ENCODE results near the gene DYNLT4.
"Not testable (repeated sequence)": the region's sequence is repeated elsewhere in the genome, so short reads cannot be mapped to it uniquely, and the experiment has no call there.

DYNLT4 gene

GRCh38 chr1:44817771-44818495 is 10.8 kb upstream of the DYNLT4 start:
- no peak for DNase-seq (ENCODE audit: low read depth)
- peaks cover 26% of the 10 kb centered on the region for H3K4me1 ChIP-seq (ENCODE audit: control insufficient read depth, insufficient read depth, low read length)
- no peak overlapping the region for H3K4me3 ChIP-seq (ENCODE audit: low read length)
- H3K9me3 ChIP-seq (ENCODE audit: control insufficient read depth, low read length) = no peaks in the 10 kb centered on the region
- H3K27me3 ChIP-seq (replicated peaks; ENCODE audit: control insufficient read depth, insufficient read depth, low read length) = no peaks in the 10 kb centered on the region
- no peaks in the 10 kb centered on the region for H3K36me3 ChIP-seq (ENCODE audit: control insufficient read depth, insufficient read depth, low read length, severe bottlenecking)
- no peak overlapping the region for H3K9ac ChIP-seq (ENCODE audit: low read length)

DNA sequence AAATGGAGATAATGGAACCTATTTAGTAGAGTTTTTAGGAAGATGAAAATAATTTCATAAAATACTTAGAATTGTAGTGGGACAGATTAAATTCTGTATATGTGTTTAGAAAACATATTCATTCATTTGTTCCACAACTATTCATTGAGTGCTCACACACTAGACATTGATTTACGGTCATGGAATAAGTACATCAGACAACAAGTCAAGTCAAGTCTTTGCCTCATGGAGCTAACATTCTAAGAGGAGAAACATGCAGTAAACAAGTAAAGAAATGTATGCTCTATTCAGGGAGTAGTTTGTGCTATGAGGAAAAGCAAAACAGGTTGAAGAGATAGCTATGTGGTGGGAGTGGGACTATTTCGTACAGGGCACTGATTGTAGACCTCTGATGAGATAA is 10.2 kb upstream of the DYNLT4 start:
- H3K9me3 ChIP-seq (ENCODE audit: control insufficient read depth, low read length) = no peaks in the 10 kb centered on the region
- no peak overlapping the region for H3K4me3 ChIP-seq (ENCODE audit: low read length)
- H3K27me3 ChIP-seq (replicated peaks; ENCODE audit: control insufficient read depth, insufficient read depth, low read length) = no peaks in the 10 kb centered on the region
- no peak for DNase-seq (ENCODE audit: low read depth)
- no peaks in the 10 kb centered on the region for H3K36me3 ChIP-seq (ENCODE audit: control insufficient read depth, insufficient read depth, low read length, severe bottlenecking)
- peaks cover 26% of the 10 kb centered on the region for H3K4me1 ChIP-seq (ENCODE audit: control insufficient read depth, insufficient read depth, low read length)
- H3K9ac ChIP-seq (ENCODE audit: low read length) = no peak overlapping the region

- not testable (repeated sequence) for H3K36me3 ChIP-seq (ENCODE audit: control insufficient read depth, insufficient read depth, low read length, severe bottlenecking); H3K9me3 ChIP-seq (ENCODE audit: control insufficient read depth, low read length); H3K4me3 ChIP-seq (ENCODE audit: low read length); H3K27me3 ChIP-seq (replicated peaks; ENCODE audit: control insufficient read depth, insufficient read depth, low read length); DNase-seq (ENCODE audit: low read depth)
- H3K4me1 ChIP-seq (ENCODE audit: control insufficient read depth, insufficient read depth, low read length) = peaks cover 38% of the 10 kb centered on the region
- H3K9ac ChIP-seq (ENCODE audit: low read length) = peak overlapping the region; percentile 53
These were observed 8.8 kb upstream of the DYNLT4 start for GRCh38 chr1:44815926-44816325.

GRCh38 chr1:44812822-44813543 is 5.8 kb upstream of the DYNLT4 start:
- H3K4me1 ChIP-seq (ENCODE audit: control insufficient read depth, insufficient read depth, low read length) = peaks cover 52% of the 10 kb centered on the region
- H3K36me3 ChIP-seq (ENCODE audit: control insufficient read depth, insufficient read depth, low read length, severe bottlenecking) = no peaks in the 10 kb centered on the region
- no peak for DNase-seq (ENCODE audit: low read depth)
- H3K9ac ChIP-seq (ENCODE audit: low read length) = peak overlapping the region; percentile 85
- no peak overlapping the region for H3K4me3 ChIP-seq (ENCODE audit: low read length)
- H3K9me3 ChIP-seq (ENCODE audit: control insufficient read depth, low read length) = no peaks in the 10 kb centered on the region
- H3K27me3 ChIP-seq (replicated peaks; ENCODE audit: control insufficient read depth, insufficient read depth, low read length) = no peaks in the 10 kb centered on the region

DNA sequence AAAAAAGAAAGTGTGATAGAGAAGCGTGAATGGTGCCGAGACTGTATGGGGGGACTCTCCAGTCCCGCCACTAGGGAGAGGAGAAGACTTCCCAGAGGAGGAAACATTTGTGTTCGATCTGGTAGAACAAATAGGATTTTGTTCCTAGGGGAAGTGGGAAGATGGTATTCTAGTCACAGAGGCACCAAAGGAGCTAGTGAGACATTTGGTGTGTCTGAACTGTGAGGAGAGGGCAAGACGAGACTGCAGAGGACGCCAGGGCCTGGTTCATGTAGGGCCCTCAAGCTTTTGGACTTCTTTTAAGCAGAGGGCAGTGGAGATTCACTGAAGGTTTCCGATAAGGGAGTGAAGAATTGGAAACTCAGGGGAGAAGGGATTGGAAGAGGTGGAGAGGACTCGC is 4.1 kb upstream of the DYNLT4 start:
- DNase-seq (ENCODE audit: low read depth) = no peak
- Histone ChIP-seq H3K36me3 (ENCODE audit: control insufficient read depth, insufficient read depth, low read length, severe bottlenecking) (no peaks in the 10 kb centered on the region), H3K27me3 (replicated peaks; ENCODE audit: control insufficient read depth, insufficient read depth, low read length) (no peaks in the 10 kb centered on the region), H3K9ac (ENCODE audit: low read length) (peak overlapping the region; percentile 44), H3K9me3 (ENCODE audit: control insufficient read depth, low read length) (no peaks in the 10 kb centered on the region), H3K4me1 (ENCODE audit: control insufficient read depth, insufficient read depth, low read length) (peaks cover 70% of the 10 kb centered on the region), H3K4me3 (ENCODE audit: low read length) (peak overlapping the region; percentile 2)

- not testable (repeated sequence) for H3K27me3 ChIP-seq (replicated peaks; ENCODE audit: control insufficient read depth, insufficient read depth, low read length); DNase-seq (ENCODE audit: low read depth); H3K36me3 ChIP-seq (ENCODE audit: control insufficient read depth, insufficient read depth, low read length, severe bottlenecking); H3K9me3 ChIP-seq (ENCODE audit: control insufficient read depth, low read length)
- H3K9ac ChIP-seq (ENCODE audit: low read length) = peak overlapping the region; percentile 93
- H3K4me3 ChIP-seq (ENCODE audit: low read length) = peak overlapping the region; percentile 80
- peaks cover 73% of the 10 kb centered on the region for H3K4me1 ChIP-seq (ENCODE audit: control insufficient read depth, insufficient read depth, low read length)
These were observed 3.6 kb upstream of the DYNLT4 start for GRCh38 chr1:44810762-44811105.

DNA sequence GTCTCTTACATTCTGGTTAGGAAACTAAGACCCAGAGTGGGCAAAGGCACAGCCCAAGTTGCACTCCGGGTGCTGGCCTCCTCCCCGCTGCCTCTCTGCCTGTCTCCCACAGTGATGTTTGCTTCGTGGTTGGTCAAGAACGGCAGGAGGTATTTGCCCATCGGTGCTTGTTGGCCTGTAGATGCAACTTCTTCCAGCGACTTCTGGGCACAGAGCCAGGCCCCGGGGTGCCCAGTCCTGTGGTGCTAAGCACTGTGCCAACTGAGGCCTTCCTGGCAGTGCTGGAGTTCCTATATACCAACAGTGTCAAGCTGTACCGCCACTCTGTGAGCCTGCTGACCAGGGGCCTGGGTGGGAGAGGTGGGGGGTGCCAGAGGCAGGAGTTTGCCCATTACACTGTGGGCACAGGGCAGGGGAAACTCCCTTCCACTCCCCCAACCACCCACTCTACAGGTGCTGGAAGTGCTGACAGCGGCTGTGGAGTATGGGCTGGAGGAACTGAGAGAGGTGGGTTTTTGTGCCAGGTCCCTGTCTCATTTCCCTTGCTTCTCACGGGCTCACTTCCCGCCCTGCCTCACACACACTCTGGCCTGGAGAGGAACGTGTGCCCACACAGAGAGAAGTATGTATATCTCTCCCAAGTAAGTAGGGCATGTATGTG is 3.1 kb upstream of the DYNLT4 start:
- peaks cover 8% of the 10 kb centered on the region for H3K36me3 ChIP-seq (ENCODE audit: control insufficient read depth, insufficient read depth, low read length, severe bottlenecking)
- H3K9me3 ChIP-seq (ENCODE audit: control insufficient read depth, low read length) = no peaks in the 10 kb centered on the region
- DNase-seq (ENCODE audit: low read depth) = peak; percentile 59
- peaks cover 68% of the 10 kb centered on the region for H3K4me1 ChIP-seq (ENCODE audit: control insufficient read depth, insufficient read depth, low read length)
- H3K27me3 ChIP-seq (replicated peaks; ENCODE audit: control insufficient read depth, insufficient read depth, low read length) = no peaks in the 10 kb centered on the region
- H3K4me3 ChIP-seq (ENCODE audit: low read length) = peak overlapping the region; percentile 80
- H3K9ac ChIP-seq (ENCODE audit: low read length) = peak overlapping the region; percentile 93

DNA sequence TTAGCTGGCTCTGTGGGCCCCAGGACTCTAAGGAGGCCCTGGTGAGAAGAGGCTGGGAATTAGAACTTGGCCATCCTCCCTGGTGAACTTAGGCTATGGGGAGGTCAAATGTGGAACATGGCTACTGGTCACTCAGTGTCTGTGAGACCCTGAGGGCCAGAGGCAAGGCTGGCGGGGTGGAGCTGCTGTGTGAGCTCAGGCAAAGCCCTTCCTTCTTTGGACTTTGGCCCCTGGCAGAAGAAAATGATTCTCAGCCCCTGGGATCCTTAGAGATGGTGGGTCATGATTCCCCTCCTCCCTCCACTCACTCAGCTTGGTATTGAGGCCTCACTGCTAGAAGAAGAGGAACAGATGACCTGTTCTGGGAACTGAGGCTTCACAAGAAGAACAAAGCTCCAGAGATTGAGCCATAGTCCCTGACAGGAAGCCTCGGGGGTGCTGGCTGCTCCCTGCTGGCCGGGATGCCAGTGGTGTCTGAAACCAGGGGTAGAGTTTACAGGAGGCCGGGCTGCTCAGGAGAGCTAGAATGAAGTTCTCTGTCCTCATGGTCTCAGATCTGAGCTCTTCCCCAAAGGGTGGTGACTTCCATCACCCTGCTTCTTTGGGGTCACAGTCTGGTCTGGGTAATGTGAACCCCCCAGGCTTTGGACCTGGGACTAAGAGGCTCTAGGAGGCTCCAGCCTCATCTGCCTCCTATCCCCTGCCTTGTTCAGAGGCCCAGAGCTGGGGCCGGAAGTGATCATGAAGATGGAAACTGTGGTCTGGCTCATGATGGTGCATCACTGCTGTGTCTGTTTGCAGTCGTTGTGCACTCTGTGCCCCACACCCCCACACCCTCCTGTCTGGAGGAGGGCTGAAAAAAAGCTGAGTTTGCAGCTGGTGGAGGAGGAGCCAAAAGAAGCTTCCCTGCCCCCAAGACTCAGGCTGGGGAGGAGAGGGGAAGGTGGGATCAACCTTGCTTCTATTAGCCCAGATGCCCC is 2.1 kb upstream of the DYNLT4 start:
- Histone ChIP-seq H3K4me1 (ENCODE audit: control insufficient read depth, insufficient read depth, low read length) (peaks cover 62% of the 10 kb centered on the region), H3K27me3 (replicated peaks; ENCODE audit: control insufficient read depth, insufficient read depth, low read length) (no peaks in the 10 kb centered on the region), H3K9me3 (ENCODE audit: control insufficient read depth, low read length) (no peaks in the 10 kb centered on the region), H3K36me3 (ENCODE audit: control insufficient read depth, insufficient read depth, low read length, severe bottlenecking) (peaks cover 15% of the 10 kb centered on the region), H3K4me3 (ENCODE audit: low read length) (peak overlapping the region; percentile 80), H3K9ac (ENCODE audit: low read length) (peak overlapping the region; percentile 93)
- DNase-seq (ENCODE audit: low read depth) = peak; percentile 77

GRCh38 chr1:44808063-44808937 is 1.1 kb upstream of the DYNLT4 start, which contains the start of gene BTBD19:
TSS of gene BTBD19 (plus strand) at chr1:44808523. CDS start at chr1:44808821, 298 bp downstream.
- Histone ChIP-seq H3K4me1 (ENCODE audit: control insufficient read depth, insufficient read depth, low read length) (peaks cover 62% of the 10 kb centered on the region), H3K27me3 (replicated peaks; ENCODE audit: control insufficient read depth, insufficient read depth, low read length) (no peaks in the 10 kb centered on the region), H3K9ac (ENCODE audit: low read length) (peak within 1 kb of the TSS; percentile 93), H3K36me3 (ENCODE audit: control insufficient read depth, insufficient read depth, low read length, severe bottlenecking) (peaks cover 24% of the 10 kb centered on the region), H3K9me3 (ENCODE audit: control insufficient read depth, low read length) (no peaks in the 10 kb centered on the region), H3K4me3 (ENCODE audit: low read length) (peak within 1 kb of the TSS; percentile 80)
- DNase-seq (ENCODE audit: low read depth) = peak; percentile 98
